ENCODE measurements around the gene ENOPH1. TPM values are rescaled to one million over a fixed set of nuclear protein-coding genes. Genes with fewer than 3 reads are reported as not detected.

The ENOPH1 gene
- total and polyA plus RNA-seq, 9 of the 15 experiments (the other 6 are each of a cell fraction or from before 2014, with no cell fraction given): 29.8 to 71.4 (median 48.9) TPM

DNA sequence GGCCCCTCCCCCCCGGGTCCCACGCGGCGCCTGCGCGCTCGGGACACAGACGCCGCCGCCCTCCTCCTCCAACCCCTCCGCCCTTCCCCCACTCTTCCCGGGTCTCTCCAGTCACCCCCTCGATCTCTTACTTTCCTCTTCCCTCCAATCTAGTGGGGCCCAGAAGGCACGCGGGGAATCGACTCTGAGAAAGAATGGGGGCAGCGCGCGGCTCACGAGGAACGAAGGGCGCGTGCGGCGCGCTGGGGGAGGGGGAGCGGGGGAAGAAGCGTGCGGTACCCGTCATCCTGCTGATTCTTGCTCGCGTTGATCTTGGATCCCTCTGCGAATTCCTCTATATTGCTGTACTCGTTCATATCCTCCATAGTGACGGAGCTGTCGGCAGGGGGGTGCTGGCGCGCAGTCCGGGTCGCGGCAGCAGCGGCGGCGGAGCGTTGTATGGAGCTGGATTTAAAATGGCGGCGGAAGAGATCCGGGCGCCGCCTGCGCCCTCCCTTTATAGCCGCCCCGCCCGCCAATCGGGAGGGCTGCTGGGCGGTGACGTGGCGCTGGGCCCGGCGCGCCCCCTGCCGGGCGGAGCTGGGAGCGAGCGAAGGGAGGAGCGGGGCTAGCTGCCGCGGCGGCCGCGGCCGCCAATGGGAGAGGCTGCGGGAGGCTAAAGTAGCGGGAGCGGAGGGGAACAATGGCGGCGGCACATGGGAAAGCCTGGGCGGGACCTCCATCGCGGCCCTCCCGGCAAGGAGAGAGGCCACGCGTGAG is 1.2 kb upstream of the ENOPH1 start (continued):
- TF ChIP-seq, protein P1, sequence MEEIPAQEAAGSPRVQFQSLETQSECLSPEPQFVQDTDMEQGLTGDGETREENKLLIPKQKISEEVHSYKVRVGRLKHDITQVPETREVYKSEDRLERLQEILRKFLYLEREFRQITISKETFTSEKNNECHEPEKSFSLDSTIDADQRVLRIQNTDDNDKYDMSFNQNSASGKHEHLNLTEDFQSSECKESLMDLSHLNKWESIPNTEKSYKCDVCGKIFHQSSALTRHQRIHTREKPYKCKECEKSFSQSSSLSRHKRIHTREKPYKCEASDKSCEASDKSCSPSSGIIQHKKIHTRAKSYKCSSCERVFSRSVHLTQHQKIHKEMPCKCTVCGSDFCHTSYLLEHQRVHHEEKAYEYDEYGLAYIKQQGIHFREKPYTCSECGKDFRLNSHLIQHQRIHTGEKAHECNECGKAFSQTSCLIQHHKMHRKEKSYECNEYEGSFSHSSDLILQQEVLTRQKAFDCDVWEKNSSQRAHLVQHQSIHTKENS (CRISPR knock-in tag; IDR thresholded peaks at IDR 0.05): no peak
- TF ChIP-seq, protein P2, sequence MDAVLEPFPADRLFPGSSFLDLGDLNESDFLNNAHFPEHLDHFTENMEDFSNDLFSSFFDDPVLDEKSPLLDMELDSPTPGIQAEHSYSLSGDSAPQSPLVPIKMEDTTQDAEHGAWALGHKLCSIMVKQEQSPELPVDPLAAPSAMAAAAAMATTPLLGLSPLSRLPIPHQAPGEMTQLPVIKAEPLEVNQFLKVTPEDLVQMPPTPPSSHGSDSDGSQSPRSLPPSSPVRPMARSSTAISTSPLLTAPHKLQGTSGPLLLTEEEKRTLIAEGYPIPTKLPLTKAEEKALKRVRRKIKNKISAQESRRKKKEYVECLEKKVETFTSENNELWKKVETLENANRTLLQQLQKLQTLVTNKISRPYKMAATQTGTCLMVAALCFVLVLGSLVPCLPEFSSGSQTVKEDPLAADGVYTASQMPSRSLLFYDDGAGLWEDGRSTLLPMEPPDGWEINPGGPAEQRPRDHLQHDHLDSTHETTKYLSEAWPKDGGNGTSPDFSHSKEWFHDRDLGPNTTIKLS (IDR thresholded peaks at IDR 0.05; ENCODE audit: borderline replicate concordance, low read depth): peak; percentile 100
- TF ChIP-seq U2AF1 (optimal IDR thresholded peaks at IDR 0.05; ENCODE audit: low read depth, low read length) (peak; percentile 97), ZNF644 (tag; IDR thresholded peaks at IDR 0.05; ENCODE audit: low read depth) (no peak), EP400 (IDR thresholded peaks at IDR 0.05) (peak; percentile 98), PCBP2 (IDR thresholded peaks at IDR 0.05; ENCODE audit: low read depth, low read length, poor library complexity, severe bottlenecking) (peak; percentile 63), ZNF551 (CRISPR knock-in tag; IDR thresholded peaks at IDR 0.05) (no peak), NFIX (CRISPR knock-in tag; IDR thresholded peaks at IDR 0.05; ENCODE audit: low read depth) (no peak), NUFIP1 (IDR thresholded peaks at IDR 0.05; ENCODE audit: partially characterized antibody) (no peak), NFATC3 (IDR thresholded peaks at IDR 0.05) (no peak), YBX1 (IDR thresholded peaks at IDR 0.05) (no peak), RBM39 (optimal IDR thresholded peaks at IDR 0.05; ENCODE audit: low read depth, low read length) (no peak), PML (IDR thresholded peaks at IDR 0.05; ENCODE audit: low read length) (peak; percentile 83), CEBPB (tag; IDR thresholded peaks at IDR 0.05) (no peak), TEAD2 (tag; IDR thresholded peaks at IDR 0.05) (no peak), MECOM (CRISPR knock-in tag; IDR thresholded peaks at IDR 0.05) (no peak)
- TF ChIP-seq, protein P3, sequence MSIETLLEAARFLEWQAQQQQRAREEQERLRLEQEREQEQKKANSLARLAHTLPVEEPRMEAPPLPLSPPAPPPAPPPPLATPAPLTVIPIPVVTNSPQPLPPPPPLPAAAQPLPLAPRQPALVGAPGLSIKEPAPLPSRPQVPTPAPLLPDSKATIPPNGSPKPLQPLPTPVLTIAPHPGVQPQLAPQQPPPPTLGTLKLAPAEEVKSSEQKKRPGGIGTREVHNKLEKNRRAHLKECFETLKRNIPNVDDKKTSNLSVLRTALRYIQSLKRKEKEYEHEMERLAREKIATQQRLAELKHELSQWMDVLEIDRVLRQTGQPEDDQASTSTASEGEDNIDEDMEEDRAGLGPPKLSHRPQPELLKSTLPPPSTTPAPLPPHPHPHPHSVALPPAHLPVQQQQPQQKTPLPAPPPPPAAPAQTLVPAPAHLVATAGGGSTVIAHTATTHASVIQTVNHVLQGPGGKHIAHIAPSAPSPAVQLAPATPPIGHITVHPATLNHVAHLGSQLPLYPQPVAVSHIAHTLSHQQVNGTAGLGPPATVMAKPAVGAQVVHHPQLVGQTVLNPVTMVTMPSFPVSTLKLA (conservative IDR thresholded peaks at IDR 0.05): peak; percentile 95 to 96
- TF ChIP-seq, protein P4, sequence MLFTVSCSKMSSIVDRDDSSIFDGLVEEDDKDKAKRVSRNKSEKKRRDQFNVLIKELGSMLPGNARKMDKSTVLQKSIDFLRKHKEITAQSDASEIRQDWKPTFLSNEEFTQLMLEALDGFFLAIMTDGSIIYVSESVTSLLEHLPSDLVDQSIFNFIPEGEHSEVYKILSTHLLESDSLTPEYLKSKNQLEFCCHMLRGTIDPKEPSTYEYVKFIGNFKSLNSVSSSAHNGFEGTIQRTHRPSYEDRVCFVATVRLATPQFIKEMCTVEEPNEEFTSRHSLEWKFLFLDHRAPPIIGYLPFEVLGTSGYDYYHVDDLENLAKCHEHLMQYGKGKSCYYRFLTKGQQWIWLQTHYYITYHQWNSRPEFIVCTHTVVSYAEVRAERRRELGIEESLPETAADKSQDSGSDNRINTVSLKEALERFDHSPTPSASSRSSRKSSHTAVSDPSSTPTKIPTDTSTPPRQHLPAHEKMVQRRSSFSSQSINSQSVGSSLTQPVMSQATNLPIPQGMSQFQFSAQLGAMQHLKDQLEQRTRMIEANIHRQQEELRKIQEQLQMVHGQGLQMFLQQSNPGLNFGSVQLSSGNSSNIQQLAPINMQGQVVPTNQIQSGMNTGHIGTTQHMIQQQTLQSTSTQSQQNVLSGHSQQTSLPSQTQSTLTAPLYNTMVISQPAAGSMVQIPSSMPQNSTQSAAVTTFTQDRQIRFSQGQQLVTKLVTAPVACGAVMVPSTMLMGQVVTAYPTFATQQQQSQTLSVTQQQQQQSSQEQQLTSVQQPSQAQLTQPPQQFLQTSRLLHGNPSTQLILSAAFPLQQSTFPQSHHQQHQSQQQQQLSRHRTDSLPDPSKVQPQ (CRISPR knock-in tag; IDR thresholded peaks at IDR 0.05; ENCODE audit: borderline replicate concordance): no peak
- TF ChIP-seq, protein P5, sequence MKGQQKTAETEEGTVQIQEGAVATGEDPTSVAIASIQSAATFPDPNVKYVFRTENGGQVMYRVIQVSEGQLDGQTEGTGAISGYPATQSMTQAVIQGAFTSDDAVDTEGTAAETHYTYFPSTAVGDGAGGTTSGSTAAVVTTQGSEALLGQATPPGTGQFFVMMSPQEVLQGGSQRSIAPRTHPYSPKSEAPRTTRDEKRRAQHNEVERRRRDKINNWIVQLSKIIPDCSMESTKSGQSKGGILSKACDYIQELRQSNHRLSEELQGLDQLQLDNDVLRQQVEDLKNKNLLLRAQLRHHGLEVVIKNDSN (CRISPR knock-in tag; IDR thresholded peaks at IDR 0.05): no peak
